ENCODE measurements around the gene CABP1.
"Not testable (repeated sequence)": the region's sequence is repeated elsewhere in the genome, so short reads cannot be mapped to it uniquely, and the experiment has no call there.

Gene CABP1

GRCh38 chr12:120662879-120663278, 22.5 kb downstream of the CABP1 start:
- no peak overlapping the region for H3K4me3 ChIP-seq (ENCODE audit: low read depth, low read length)
- TF ChIP-seq CTCF (IDR thresholded peaks at IDR 0.05; ENCODE audit: insufficient read depth, low read length, missing control alignments) = no peak
- ChIA-PET CTCF (interaction anchor here (1.0 to 3.6 kb wide), 3 partner anchors 9 to 16 kb away, joined by 3 to 27 read pairs (median 16); no protein-coding TSS in a partner anchor), POLR2A (no interaction called here)
- DNase-seq (ENCODE audit: low read depth, low spot score) = no peak

- ChIA-PET POLR2A (no interaction called here), CTCF (interaction anchor here (1.0 to 3.6 kb wide), 4 partner anchors 10 to 16 kb away, joined by 3 to 27 read pairs (median 10); no protein-coding TSS in a partner anchor)
- no peak for TF ChIP-seq CTCF (IDR thresholded peaks at IDR 0.05; ENCODE audit: insufficient read depth, low read length, missing control alignments)
- DNase-seq (ENCODE audit: low read depth, low spot score) = no peak
- no peak overlapping the region for H3K4me3 ChIP-seq (ENCODE audit: low read depth, low read length)
Measured at GRCh38 chr12:120663741-120664140, 23.3 kb downstream of the CABP1 start.

- ChIA-PET POLR2A (no interaction called here), CTCF (interaction anchor here (15.1 kb wide), 1 partner anchor 18 kb away, joined by 170 read pairs; no protein-coding TSS in a partner anchor)
- no peak overlapping the region for H3K4me3 ChIP-seq (ENCODE audit: low read depth, low read length)
- no peak for DNase-seq (ENCODE audit: low read depth, low spot score)
- TF ChIP-seq CTCF (IDR thresholded peaks at IDR 0.05; ENCODE audit: insufficient read depth, low read length, missing control alignments) = no peak
Measured at GRCh38 chr12:120666571-120667390, 26.4 kb downstream of the CABP1 start.

- ChIA-PET CTCF (interaction anchor here (1.7 to 15.1 kb wide), 2 partner anchors 20 to 304 kb away, joined by 5 to 170 read pairs; no protein-coding TSS in a partner anchor), POLR2A (no interaction called here)
- H3K4me3 ChIP-seq (ENCODE audit: low read depth, low read length) = no peak overlapping the region
- no peak for DNase-seq (ENCODE audit: low read depth, low spot score)
- TF ChIP-seq CTCF (IDR thresholded peaks at IDR 0.05; ENCODE audit: insufficient read depth, low read length, missing control alignments) = no peak
Measured at GRCh38 chr12:120668091-120668867, 27.9 kb downstream of the CABP1 start.

- ChIA-PET POLR2A (no interaction called here), CTCF (interaction anchor here (1.1 to 15.1 kb wide), 3 partner anchors 10 to 303 kb away, joined by 3 to 170 read pairs (median 5); no protein-coding TSS in a partner anchor)
- H3K4me3 ChIP-seq (ENCODE audit: low read depth, low read length) = no peak overlapping the region
- no peak for TF ChIP-seq CTCF (IDR thresholded peaks at IDR 0.05; ENCODE audit: insufficient read depth, low read length, missing control alignments)
- DNase-seq (ENCODE audit: low read depth, low spot score) = no peak
Measured at GRCh38 chr12:120668868-120669840, 28.7 kb downstream of the CABP1 start.

- POLR2A ChIA-PET = not testable (repeated sequence)
Measured at GRCh38 chr12:120670237-120670636, 29.8 kb downstream of the CABP1 start.

More at GRCh38 chr12:120670237-120670636, 29.8 kb downstream of the CABP1 start:
- CTCF ChIA-PET = interaction anchor here (1.1 to 15.1 kb wide), 2 partner anchors 11 to 22 kb away, joined by 3 to 170 read pairs; no protein-coding TSS in a partner anchor
- not testable (repeated sequence) for H3K4me3 ChIP-seq (ENCODE audit: low read depth, low read length); DNase-seq (ENCODE audit: low read depth, low spot score)

Measured in AG04449 (cell line).